HG03025 (cell line): ENCODE measurements around the gene CFAP73.
"Not testable (repeated sequence)": the region's sequence is repeated elsewhere in the genome, so short reads cannot be mapped to it uniquely, and the experiment has no call there.

Experiments
- ATAC-seq: cut with Tn5 transposase; IDR thresholded peaks from one replicate; pipeline ENCODE4 v1.9.1; 2021; ENCODE audit warnings: mild to moderate bottlenecking, moderate library complexity; ENCODE audit not compliant: unreplicated experiment, low FRiP score

The CFAP73 gene

GRCh38 chr12:113149361-113150150 lies at the start of gene CFAP73:
CFAP73 (plus strand) TSS chr12:113149724; CDS start chr12:113149858, 134 bp downstream.
- ATAC-seq, result no peak

- no peak for ATAC-seq
Measured at GRCh38 chr12:113099764-113100163, 49.8 kb upstream of the CFAP73 start.

- ATAC-seq, result no peak
Measured at GRCh38 chr12:113101751-113102150, 47.8 kb upstream of the CFAP73 start.

- ATAC-seq, result no peak
Measured at GRCh38 chr12:113102811-113103210, 46.7 kb upstream of the CFAP73 start.

GRCh38 chr12:113103756-113104450 lies 45.6 kb upstream of the CFAP73 start:
- no peak for ATAC-seq

- ATAC-seq, result no peak
Measured at GRCh38 chr12:113104953-113105510, 44.5 kb upstream of the CFAP73 start.

- ATAC-seq, result no peak
Measured at GRCh38 chr12:113105606-113106271, 43.8 kb upstream of the CFAP73 start.

GRCh38 chr12:113106361-113106760 lies 43.2 kb upstream of the CFAP73 start:
- ATAC-seq, result no peak

GRCh38 chr12:113108308-113108707 lies 41.2 kb upstream of the CFAP73 start:
- ATAC-seq, result no peak

- ATAC-seq, result no peak
Measured at GRCh38 chr12:113109360-113109759, 40.2 kb upstream of the CFAP73 start.

- no peak for ATAC-seq
Measured at GRCh38 chr12:113109872-113110599, 39.5 kb upstream of the CFAP73 start.

- ATAC-seq, result no peak
Measured at GRCh38 chr12:113111247-113111646, 38.3 kb upstream of the CFAP73 start.

GRCh38 chr12:113112043-113112899 lies 37.3 kb upstream of the CFAP73 start:
- ATAC-seq, result no peak

- ATAC-seq, result no peak
Measured at GRCh38 chr12:113113397-113113796, 36.1 kb upstream of the CFAP73 start.

- ATAC-seq, result no peak
Measured at GRCh38 chr12:113114447-113115178, 34.9 kb upstream of the CFAP73 start.

GRCh38 chr12:113115455-113116126 lies 33.9 kb upstream of the CFAP73 start:
- no peak for ATAC-seq

GRCh38 chr12:113116875-113117274 lies 32.6 kb upstream of the CFAP73 start:
- no peak for ATAC-seq

GRCh38 chr12:113117684-113118083 lies 31.8 kb upstream of the CFAP73 start:
- not testable (repeated sequence) for ATAC-seq
